Measurements from ENCODE around the gene XYLT2.

DNA sequence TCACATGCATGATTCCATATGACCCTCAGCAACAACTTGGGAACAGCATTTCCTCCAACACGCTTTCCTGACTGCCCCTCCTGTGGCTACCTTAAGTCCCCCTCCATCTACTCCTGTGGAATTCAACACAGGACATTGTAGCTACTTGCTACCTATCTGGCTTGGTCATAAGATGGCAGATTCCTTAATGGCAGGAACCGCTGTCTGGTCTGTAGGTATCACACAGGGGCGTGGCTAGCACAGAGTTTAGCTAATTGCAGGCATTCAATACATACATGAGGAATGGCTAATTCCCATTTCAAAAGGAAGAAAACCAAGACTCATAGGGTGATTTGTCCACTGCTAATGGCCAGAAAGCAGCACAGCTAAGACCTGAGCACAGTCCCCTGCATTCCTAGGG is 42.8 kb downstream of the XYLT2 start:
- TF ChIP-seq, protein P1, sequence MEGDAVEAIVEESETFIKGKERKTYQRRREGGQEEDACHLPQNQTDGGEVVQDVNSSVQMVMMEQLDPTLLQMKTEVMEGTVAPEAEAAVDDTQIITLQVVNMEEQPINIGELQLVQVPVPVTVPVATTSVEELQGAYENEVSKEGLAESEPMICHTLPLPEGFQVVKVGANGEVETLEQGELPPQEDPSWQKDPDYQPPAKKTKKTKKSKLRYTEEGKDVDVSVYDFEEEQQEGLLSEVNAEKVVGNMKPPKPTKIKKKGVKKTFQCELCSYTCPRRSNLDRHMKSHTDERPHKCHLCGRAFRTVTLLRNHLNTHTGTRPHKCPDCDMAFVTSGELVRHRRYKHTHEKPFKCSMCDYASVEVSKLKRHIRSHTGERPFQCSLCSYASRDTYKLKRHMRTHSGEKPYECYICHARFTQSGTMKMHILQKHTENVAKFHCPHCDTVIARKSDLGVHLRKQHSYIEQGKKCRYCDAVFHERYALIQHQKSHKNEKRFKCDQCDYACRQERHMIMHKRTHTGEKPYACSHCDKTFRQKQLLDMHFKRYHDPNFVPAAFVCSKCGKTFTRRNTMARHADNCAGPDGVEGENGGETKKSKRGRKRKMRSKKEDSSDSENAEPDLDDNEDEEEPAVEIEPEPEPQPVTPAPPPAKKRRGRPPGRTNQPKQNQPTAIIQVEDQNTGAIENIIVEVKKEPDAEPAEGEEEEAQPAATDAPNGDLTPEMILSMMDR (IDR thresholded peaks at IDR 0.05), result no peak
- no peak for TF ChIP-seq POLR2A (IDR thresholded peaks at IDR 0.05)

Data from body of pancreas (tissue), 4 donors.